Liver (tissue), 9 donors: Measurements from ENCODE around the gene NMNAT2. TPM values are rescaled to one million over a fixed set of nuclear protein-coding genes. Genes with fewer than 3 reads are reported as not detected.

Experiments
- DNase-seq: peaks from one replicate; pipeline ENCODE4 v3.0.0-alpha.2; 2017; ENCODE audit warnings: low spot score
- H3K27ac ChIP-seq, 2 donors: one replicate each; pipeline ENCODE4 v1.7.0; 2013; ENCODE audit warnings: inconsistent platforms in 2 of 2, low read length in 2 of 2, control low read depth in 1 of 2, low read depth in 1 of 2, mild to moderate bottlenecking in 1 of 2
- H3K27me3 ChIP-seq, 4 donors: one replicate each; pipeline versions ENCODE4 v1.6.1 to v1.7.0; 2013; ENCODE audit warnings: low read length in 3 of 4, inconsistent platforms in 1 of 4, mild to moderate bottlenecking in 1 of 4, moderate library complexity in 1 of 4; ENCODE audit not compliant: control insufficient read depth in 4 of 4, insufficient read depth in 4 of 4
- H3K36me3 ChIP-seq, 4 donors: one replicate each; pipeline versions ENCODE4 v1.6.1 to v1.7.0; 2013; ENCODE audit warnings: low read length in 3 of 4, mild to moderate bottlenecking in 3 of 4, low read depth in 1 of 4, moderate library complexity in 1 of 4; ENCODE audit not compliant: control insufficient read depth in 4 of 4, insufficient read depth in 3 of 4
- H3K4me1 ChIP-seq, 4 donors: one replicate each; pipeline versions ENCODE4 v1.6.1 to v1.7.0; 2013; ENCODE audit warnings: low read length in 3 of 4, mild to moderate bottlenecking in 3 of 4, moderate library complexity in 1 of 4; ENCODE audit not compliant: control insufficient read depth in 4 of 4, insufficient read depth in 4 of 4
- H3K4me3 ChIP-seq, 3 donors: one replicate each; pipeline versions ENCODE4 v1.6.1 to v1.7.0; 2013; ENCODE audit warnings: low read length in 3 of 3, control low read depth in 1 of 3, low read depth in 1 of 3, mild to moderate bottlenecking in 1 of 3
- H3K9ac ChIP-seq, 2 donors: one replicate each; pipeline ENCODE4 v1.7.0; 2013; ENCODE audit warnings: low read length in 2 of 2, mild to moderate bottlenecking in 2 of 2, moderate library complexity in 2 of 2, control low read depth in 1 of 2, low read depth in 1 of 2
- H3K9me3 ChIP-seq, 4 donors: one replicate each; pipeline versions ENCODE4 v1.6.1 to v1.7.0; 2013; ENCODE audit warnings: low read length in 3 of 4; ENCODE audit not compliant: control insufficient read depth in 4 of 4
- EGR1 ChIP-seq, 2 donors: IDR thresholded peaks; 2 replicates each; pipeline ENCODE4 v1.6.1; 2016 to 2018; ENCODE audit warnings: antibody characterized with exemption in 2 of 2, low read depth in 2 of 2
- FOXA1 ChIP-seq: IDR thresholded peaks from 2 replicates; pipeline ENCODE4 v1.6.1; 2016; ENCODE audit warnings: antibody characterized with exemption
- FOXA2 ChIP-seq: IDR thresholded peaks from 2 replicates; pipeline ENCODE4 v1.6.1; 2016; ENCODE audit warnings: antibody characterized with exemption
- GABPA ChIP-seq, 2 donors: IDR thresholded peaks in 1 of 2; conservative IDR thresholded peaks in 1 of 2; 2 replicates each; pipeline ENCODE4 v1.6.1; 2016; ENCODE audit warnings: antibody characterized with exemption in 2 of 2, mild to moderate bottlenecking in 1 of 2, moderate library complexity in 1 of 2
- HNF4G ChIP-seq: IDR thresholded peaks from 2 replicates; pipeline ENCODE4 v1.6.1; 2016; ENCODE audit warnings: antibody characterized with exemption
- MAX ChIP-seq: IDR thresholded peaks from 2 replicates; pipeline ENCODE4 v1.6.1; 2016; ENCODE audit warnings: antibody characterized with exemption
- NR2F2 ChIP-seq: IDR thresholded peaks from 2 replicates; pipeline ENCODE4 v1.6.1; 2016; ENCODE audit warnings: antibody characterized with exemption
- REST ChIP-seq: IDR thresholded peaks from 2 replicates; pipeline ENCODE4 v1.6.1; 2016; ENCODE audit warnings: antibody characterized with exemption, mild to moderate bottlenecking
- RXRA ChIP-seq, 2 donors: IDR thresholded peaks; 2 replicates each; pipeline ENCODE4 v1.6.1; 2017 to 2018; ENCODE audit warnings: antibody characterized with exemption in 2 of 2, mild to moderate bottlenecking in 1 of 2
- SP1 ChIP-seq: IDR thresholded peaks from 2 replicates; pipeline ENCODE4 v1.6.1; 2018; ENCODE audit warnings: antibody characterized with exemption, mild to moderate bottlenecking
- TAF1 ChIP-seq: conservative IDR thresholded peaks from 2 replicates; pipeline ENCODE4 v1.6.1; 2016; ENCODE audit warnings: antibody characterized with exemption, mild to moderate bottlenecking
- YY1 ChIP-seq: IDR thresholded peaks from 2 replicates; pipeline ENCODE4 v1.6.1; 2016; ENCODE audit warnings: antibody characterized with exemption, mild to moderate bottlenecking
- WGBS: extraction: QIAGEN DNeasy Blood & Tissue Kit; methylation state at CpG from one replicate; pipeline ENCODE4 v1.1.7; 2013; 5-methylcytosine and 5-hydroxymethylcytosine counted together
- polyA plus RNA-seq, 2 donors: library from polyadenylated mRNA; stranded (reverse) in 1 of 2; unstranded in 1 of 2; fragments of 200-250 nt in 1 of 2; fragments of >200 nt in 1 of 2; fragmentation: Nextera tagmentation in 1 of 2; extraction: Ambion mirVana in 1 of 2; gene quantifications; one replicate each; pipeline versions ENCODE4 v1.2.1 to v1.2.3, GENCODE V29; 2013 to 2015
- total RNA-seq, 2 donors: library from RNA; depleted of rRNA; stranded (reverse); fragments of >200 nt; gene quantifications; one replicate each; pipeline ENCODE4 v1.2.3, GENCODE V29; 2014
- TF ChIP-seq, protein P1 (sequence below): IDR thresholded peaks from 2 replicates; pipeline ENCODE4 v1.6.1; 2016; ENCODE audit warnings: antibody characterized with exemption
- TF ChIP-seq, protein P2 (sequence below): IDR thresholded peaks from 2 replicates; pipeline ENCODE4 v1.6.1; 2016; ENCODE audit warnings: antibody characterized with exemption
- donor health status: healthy.
- donor health status: healthy.
- donor health status: healthy.
- donor health status: healthy.
- donor health status: healthy.

NMNAT2 gene
- total and polyA plus RNA-seq, 4 donors = under 0.01 to 0.07 (median 0.05) TPM; not detected in 1

GRCh38 chr1:183231545-183231944 is 186.6 kb downstream of the NMNAT2 start:
- H3K4me3 ChIP-seq = no peak overlapping the region
- no peak overlapping the region for H3K9ac ChIP-seq
- H3K36me3 ChIP-seq = no peaks in the 10 kb centered on the region
- TF ChIP-seq YY1 (no peak), SP1 (peak; percentile 15)
- no peak overlapping the region for H3K27ac ChIP-seq
- no peaks in the 10 kb centered on the region for H3K27me3 ChIP-seq
- WGBS = 83% methylated on average over 1 of the region's 1 CpG
- H3K4me1 ChIP-seq = no peaks in the 10 kb centered on the region
- no peak for DNase-seq
- H3K9me3 ChIP-seq = no peaks in the 10 kb centered on the region

DNA sequence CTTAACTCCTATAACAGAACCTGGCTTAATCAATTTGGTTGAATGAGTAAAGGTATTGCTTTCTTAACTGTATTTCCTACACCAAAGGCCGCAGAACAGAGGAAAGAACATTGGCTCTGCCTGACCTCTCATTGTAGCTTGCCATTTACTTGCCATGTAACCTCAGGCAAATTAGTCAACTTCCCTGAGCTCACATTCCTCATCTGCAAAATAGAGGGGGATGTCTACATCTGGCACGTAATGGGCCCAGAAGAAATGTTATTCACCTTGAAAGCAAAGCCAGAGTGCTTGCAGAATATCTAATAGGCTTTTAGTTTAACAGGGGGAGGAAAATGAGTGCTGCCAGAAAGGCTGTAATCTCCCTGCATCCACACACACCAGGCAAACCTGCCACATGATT is 187.8 kb downstream of the NMNAT2 start:
- Histone ChIP-seq H3K27ac (no peak overlapping the region), H3K9ac (no peak overlapping the region), H3K9me3 (no peaks in the 10 kb centered on the region), H3K36me3 (no peaks in the 10 kb centered on the region), H3K4me3 (no peak overlapping the region), H3K4me1 (no peaks in the 10 kb centered on the region), H3K27me3 (no peaks in the 10 kb centered on the region)
- no peak for TF ChIP-seq FOXA1
- no peak for TF ChIP-seq RXRA (IDR thresholded peaks at IDR 0.05)
- TF ChIP-seq EGR1 (IDR thresholded peaks at IDR 0.05; ENCODE audit: low read depth in 2 of 2) = no peak
- no peak for TF ChIP-seq GABPA (IDR thresholded peaks at IDR 0.05 in 1 of 2, conservative IDR thresholded peaks at IDR 0.05 in 1 of 2)
- no peak for TF ChIP-seq HNF4G
- TF ChIP-seq SP1 = no peak
- TF ChIP-seq, protein P1, sequence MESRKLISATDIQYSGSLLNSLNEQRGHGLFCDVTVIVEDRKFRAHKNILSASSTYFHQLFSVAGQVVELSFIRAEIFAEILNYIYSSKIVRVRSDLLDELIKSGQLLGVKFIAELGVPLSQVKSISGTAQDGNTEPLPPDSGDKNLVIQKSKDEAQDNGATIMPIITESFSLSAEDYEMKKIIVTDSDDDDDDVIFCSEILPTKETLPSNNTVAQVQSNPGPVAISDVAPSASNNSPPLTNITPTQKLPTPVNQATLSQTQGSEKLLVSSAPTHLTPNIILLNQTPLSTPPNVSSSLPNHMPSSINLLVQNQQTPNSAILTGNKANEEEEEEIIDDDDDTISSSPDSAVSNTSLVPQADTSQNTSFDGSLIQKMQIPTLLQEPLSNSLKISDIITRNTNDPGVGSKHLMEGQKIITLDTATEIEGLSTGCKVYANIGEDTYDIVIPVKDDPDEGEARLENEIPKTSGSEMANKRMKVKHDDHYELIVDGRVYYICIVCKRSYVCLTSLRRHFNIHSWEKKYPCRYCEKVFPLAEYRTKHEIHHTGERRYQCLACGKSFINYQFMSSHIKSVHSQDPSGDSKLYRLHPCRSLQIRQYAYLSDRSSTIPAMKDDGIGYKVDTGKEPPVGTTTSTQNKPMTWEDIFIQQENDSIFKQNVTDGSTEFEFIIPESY = no peak
- TF ChIP-seq, protein P2, sequence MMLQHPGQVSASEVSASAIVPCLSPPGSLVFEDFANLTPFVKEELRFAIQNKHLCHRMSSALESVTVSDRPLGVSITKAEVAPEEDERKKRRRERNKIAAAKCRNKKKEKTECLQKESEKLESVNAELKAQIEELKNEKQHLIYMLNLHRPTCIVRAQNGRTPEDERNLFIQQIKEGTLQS = no peak
- TF ChIP-seq FOXA2 = no peak
- no peak for TF ChIP-seq MAX
- no peak for TF ChIP-seq REST
- TF ChIP-seq NR2F2 = no peak
- no peak for TF ChIP-seq TAF1
- DNase-seq = no peak
- WGBS = 95% methylated on average over 2 of the region's 2 CpGs
